Colonic mucosa (tissue), 4 donors: ENCODE results near the gene DGCR2. TPM values are rescaled to one million over a fixed set of nuclear protein-coding genes. Genes with fewer than 3 reads are reported as not detected.
"Not testable (repeated sequence)": the region's sequence is repeated elsewhere in the genome, so short reads cannot be mapped to it uniquely, and the experiment has no call there.

ENCODE experiments used
- DNase-seq: peaks from one replicate; pipeline ENCODE4 v3.0.0-alpha.2; 2020
- H3K27ac ChIP-seq: fragments of 200-600 bp; one replicate; pipeline ENCODE4 v1.8.0; 2021
- H3K27me3 ChIP-seq: fragments of 200-600 bp; one replicate; pipeline ENCODE4 v1.8.0; 2021
- H3K36me3 ChIP-seq: fragments of 200-600 bp; one replicate; pipeline ENCODE4 v1.8.0; 2021
- H3K4me1 ChIP-seq: fragments of 200-600 bp; one replicate; pipeline ENCODE4 v1.8.0; 2021; ENCODE audit warnings: mild to moderate bottlenecking
- H3K4me3 ChIP-seq: fragments of 200-600 bp; one replicate; pipeline ENCODE4 v1.8.0; 2021
- H3K9ac ChIP-seq, 2 donors: one replicate each; pipeline ENCODE4 v1.7.0; 2013; ENCODE audit warnings: control low read depth in 2 of 2, low read depth in 2 of 2, low read length in 2 of 2
- H3K9me3 ChIP-seq: fragments of 200-600 bp; one replicate; pipeline ENCODE4 v1.8.0; 2021
- CTCF ChIP-seq: fragments of 200-600 bp; IDR thresholded peaks from one replicate; pipeline ENCODE4 v1.8.0; 2022; ENCODE audit warnings: antibody characterized with exemption, mild to moderate bottlenecking
- intact Hi-C: fragments of 100-400 bp; cut with DNase I; formaldehyde crosslinking; loops from one replicate; pipeline ENCODE4 v1.14.1; 2022
- total RNA-seq, 2 donors: library from RNA; stranded (reverse); fragmentation: NEBNext Ultra II Directional in 1 of 2; extraction: Animal tissue kit (Norgen Biotek cat#: 25700) in 1 of 2; gene quantifications; one replicate each; pipeline ENCODE4 v1.2.1, GENCODE V29; 2021
- donor health status: healthy.
- donor health status: DM: no; HTN: no; CAD: no.
- donor health status: DM: no; HTN: no; CAD: no.

DGCR2 gene
- total RNA-seq, 2 donors from 2014 or later: 71.6 to 82.5 TPM

GRCh38 chr22:19085233-19085718 is 36.9 kb downstream of the DGCR2 start:
- H3K4me3 ChIP-seq: no peak overlapping the region
- H3K27ac ChIP-seq: no peak overlapping the region
- no peaks in the 10 kb centered on the region for H3K4me1 ChIP-seq
- H3K36me3 ChIP-seq: no peaks in the 10 kb centered on the region
- no peak for DNase-seq
- H3K9ac ChIP-seq: no peak overlapping the region
- no peaks in the 10 kb centered on the region for H3K9me3 ChIP-seq
- no peak for TF ChIP-seq CTCF
- intact Hi-C loops: no loop called here
- H3K27me3 ChIP-seq: no peaks in the 10 kb centered on the region

GRCh38 chr22:19084586-19084985 is 37.6 kb downstream of the DGCR2 start:
- H3K36me3 ChIP-seq, H3K9ac ChIP-seq, H3K27me3 ChIP-seq, intact Hi-C loops, DNase-seq, H3K27ac ChIP-seq, H3K4me1 ChIP-seq, H3K9me3 ChIP-seq, H3K4me3 ChIP-seq: not testable (repeated sequence)

GRCh38 chr22:19084126-19084525 is 38.1 kb downstream of the DGCR2 start:
- H3K27me3 ChIP-seq: not testable (repeated sequence)

GRCh38 chr22:19082793-19083192 is 39.4 kb downstream of the DGCR2 start:
- DNase-seq: no peak
- Histone ChIP-seq H3K27ac (no peak overlapping the region), H3K9ac (no peak overlapping the region), H3K4me1 (no peaks in the 10 kb centered on the region), H3K36me3 (no peaks in the 10 kb centered on the region), H3K27me3 (no peaks in the 10 kb centered on the region), H3K4me3 (no peak overlapping the region), H3K9me3 (no peaks in the 10 kb centered on the region)
- intact Hi-C loops: no loop called here
- TF ChIP-seq CTCF: no peak

More at GRCh38 chr22:19084126-19084525, 38.1 kb downstream of the DGCR2 start:
- H3K9me3 ChIP-seq, H3K9ac ChIP-seq, H3K4me3 ChIP-seq, H3K4me1 ChIP-seq, H3K27ac ChIP-seq, intact Hi-C loops, H3K36me3 ChIP-seq, DNase-seq: not testable (repeated sequence)

GRCh38 chr22:19082101-19082500 is 40.1 kb downstream of the DGCR2 start:
- Histone ChIP-seq H3K9me3 (no peaks in the 10 kb centered on the region), H3K9ac (no peak overlapping the region), H3K4me3 (no peak overlapping the region), H3K27me3 (no peaks in the 10 kb centered on the region), H3K27ac (no peak overlapping the region), H3K4me1 (no peaks in the 10 kb centered on the region), H3K36me3 (no peaks in the 10 kb centered on the region)
- intact Hi-C loops: no loop called here
- TF ChIP-seq CTCF: no peak
- DNase-seq: no peak

GRCh38 chr22:19081351-19081750 is 40.9 kb downstream of the DGCR2 start:
- H3K27me3 ChIP-seq: no peaks in the 10 kb centered on the region
- no peak overlapping the region for H3K9ac ChIP-seq
- H3K4me1 ChIP-seq: no peaks in the 10 kb centered on the region
- intact Hi-C loops: no loop called here
- no peaks in the 10 kb centered on the region for H3K36me3 ChIP-seq
- no peaks in the 10 kb centered on the region for H3K9me3 ChIP-seq
- TF ChIP-seq CTCF: no peak
- DNase-seq: no peak
- no peak overlapping the region for H3K4me3 ChIP-seq
- no peak overlapping the region for H3K27ac ChIP-seq

GRCh38 chr22:19080853-19081252 is 41.4 kb downstream of the DGCR2 start:
- no peak overlapping the region for H3K9ac ChIP-seq
- H3K4me1 ChIP-seq: no peaks in the 10 kb centered on the region
- H3K4me3 ChIP-seq: no peak overlapping the region
- H3K9me3 ChIP-seq: no peaks in the 10 kb centered on the region
- no peak for TF ChIP-seq CTCF
- DNase-seq: no peak
- intact Hi-C loops: no loop called here
- H3K36me3 ChIP-seq: no peaks in the 10 kb centered on the region
- no peaks in the 10 kb centered on the region for H3K27me3 ChIP-seq
- H3K27ac ChIP-seq: no peak overlapping the region
